Fibroblast of mammary gland (primary cell): ENCODE data around the gene IFI35.
"Not testable (repeated sequence)": the region's sequence is repeated elsewhere in the genome, so short reads cannot be mapped to it uniquely, and the experiment has no call there.

ENCODE experiments used
- DNase-seq: peaks from one replicate; pipeline ENCODE4 v3.0.0-alpha.2; 2010; ENCODE audit warnings: low read depth
- H3K4me3 ChIP-seq: 2 replicates; pipeline ENCODE4 v1.5.1; 2011; ENCODE audit warnings: low read depth, mild to moderate bottlenecking, low read length, moderate library complexity; ENCODE audit not compliant: control insufficient read depth
- CTCF ChIP-seq: conservative IDR thresholded peaks from 2 replicates; pipeline ENCODE4 v1.5.1; 2011; ENCODE audit warnings: low read depth, low read length, inconsistent platforms; ENCODE audit not compliant: control insufficient read depth, insufficient read depth

The IFI35 gene

GRCh38 chr17:42975265-42975664 lies 31.3 kb upstream of the IFI35 start:
- H3K4me3 ChIP-seq = no peak overlapping the region
- DNase-seq = no peak
- TF ChIP-seq CTCF = no peak

GRCh38 chr17:42975701-42976100 lies 30.9 kb upstream of the IFI35 start:
- not testable (repeated sequence) for DNase-seq, H3K4me3 ChIP-seq

GRCh38 chr17:42979511-42980273 lies 26.9 kb upstream of the IFI35 start, which contains the start of gene PTGES3L:
Gene PTGES3L, minus strand, starts transcription at chr17:42980080. Its CDS starts 27 bp downstream, at chr17:42980053.
- TF ChIP-seq CTCF = no peak
- H3K4me3 ChIP-seq = peak within 1 kb of the TSS; percentile 76
- no peak for DNase-seq

- peak; percentile 68 for DNase-seq
- TF ChIP-seq CTCF = no peak
- H3K4me3 ChIP-seq = peak within 1 kb of the TSS; percentile 76
Observed at GRCh38 chr17:42980274-42980765, 26.3 kb upstream of the IFI35 start, which contains the start of gene RUNDC1. Gene RUNDC1, plus strand, starts transcription at chr17:42980565. Its CDS starts 12 bp downstream, at chr17:42980577.

- DNase-seq = peak; percentile 62
- no peak for TF ChIP-seq CTCF
- peak overlapping the region; percentile 76 for H3K4me3 ChIP-seq
Observed at GRCh38 chr17:42980766-42981397, 25.7 kb upstream of the IFI35 start.

- DNase-seq = no peak
- no peak for TF ChIP-seq CTCF
- no peak overlapping the region for H3K4me3 ChIP-seq
Observed at GRCh38 chr17:42982266-42982665, 24.3 kb upstream of the IFI35 start.

- no peak for TF ChIP-seq CTCF
- H3K4me3 ChIP-seq = no peak overlapping the region
- DNase-seq = no peak
Observed at GRCh38 chr17:42985225-42985624, 21.4 kb upstream of the IFI35 start.
